ENCODE results near the gene FCAMR.

Gene FCAMR

GRCh38 chr1:206909161-206909882 lies 60.9 kb downstream of the FCAMR start (continued):
- TF ChIP-seq ZNF610 (tag by site-specific recombination; IDR thresholded peaks at IDR 0.05; ENCODE audit: borderline replicate concordance) (no peak), ZNF248 (tag by site-specific recombination; IDR thresholded peaks at IDR 0.05) (no peak), ZNF768 (tag by site-specific recombination; IDR thresholded peaks at IDR 0.05) (no peak), YY2 (tag by site-specific recombination; IDR thresholded peaks at IDR 0.05) (no peak), ZNF426 (tag by site-specific recombination; IDR thresholded peaks at IDR 0.05) (no peak), KLF1 (tag by site-specific recombination; IDR thresholded peaks at IDR 0.05) (peak; percentile 97), ZNF239 (tag by site-specific recombination; IDR thresholded peaks at IDR 0.05) (no peak), TSHZ1 (tag by site-specific recombination; IDR thresholded peaks at IDR 0.05; ENCODE audit: borderline replicate concordance) (no peak), ZNF777 (tag by site-specific recombination; IDR thresholded peaks at IDR 0.05; ENCODE audit: borderline replicate concordance) (no peak), PATZ1 (tag by site-specific recombination; IDR thresholded peaks at IDR 0.05) (peak; percentile 84), ZNF366 (tag by site-specific recombination; conservative IDR thresholded peaks at IDR 0.05) (no peak), ZNF600 (tag by site-specific recombination; IDR thresholded peaks at IDR 0.05) (no peak), ZNF140 (tag by site-specific recombination; IDR thresholded peaks at IDR 0.05) (no peak), MYNN (tag by site-specific recombination; IDR thresholded peaks at IDR 0.05; ENCODE audit: borderline replicate concordance) (no peak), ZBTB48 (tag by site-specific recombination; IDR thresholded peaks at IDR 0.05) (peak; percentile 59), ZIC2 (tag by site-specific recombination; IDR thresholded peaks at IDR 0.05) (peak; percentile 100), ZNF221 (tag by site-specific recombination; IDR thresholded peaks at IDR 0.05; ENCODE audit: borderline replicate concordance) (no peak), ZNF785 (tag by site-specific recombination; IDR thresholded peaks at IDR 0.05) (no peak), BCL11A (tag by site-specific recombination; IDR thresholded peaks at IDR 0.05; ENCODE audit: low read depth) (no peak), KLF8 (tag by site-specific recombination; IDR thresholded peaks at IDR 0.05) (peak; percentile 88; the same call in 1 of the 2 replicates), ZNF514 (tag by site-specific recombination; IDR thresholded peaks at IDR 0.05) (no peak), ZSCAN23 (tag by site-specific recombination; IDR thresholded peaks at IDR 0.05) (no peak), ZFP3 (tag by site-specific recombination; IDR thresholded peaks at IDR 0.05; ENCODE audit: low read depth) (no peak), ZFP37 (tag by site-specific recombination; IDR thresholded peaks at IDR 0.05) (peak; percentile 74; the same call in 1 of the 2 replicates), REST (tag by site-specific recombination; IDR thresholded peaks at IDR 0.05) (peak; percentile 54; the same call in 1 of the 2 replicates), ELK4 (IDR thresholded peaks at IDR 0.05; ENCODE audit: borderline replicate concordance, low read depth, low read length) (no peak), ZNF132 (tag by site-specific recombination; IDR thresholded peaks at IDR 0.05; ENCODE audit: borderline replicate concordance) (no peak), ZNF510 (tag by site-specific recombination; IDR thresholded peaks at IDR 0.05; ENCODE audit: insufficient replicate concordance) (peak; percentile 95), ZNF202 (tag by site-specific recombination; IDR thresholded peaks at IDR 0.05; ENCODE audit: borderline replicate concordance) (no peak), SP7 (tag by site-specific recombination; IDR thresholded peaks at IDR 0.05) (peak; percentile 36; the same call in 1 of the 2 replicates)

Measured in HEK293 (cell line).